Mesendoderm (in vitro differentiated cells): Measurements from ENCODE around the gene CENPV.
"Not testable (repeated sequence)": the region's sequence is repeated elsewhere in the genome, so short reads cannot be mapped to it uniquely, and the experiment has no call there.

Source experiments
- DNase-seq: peaks from one replicate; pipeline ENCODE4 v3.0.0; 2013
- H2AK5ac ChIP-seq: 2 replicates; pipeline ENCODE4 v1.6.1; 2013; ENCODE audit warnings: low read length, inconsistent platforms
- H2BK120ac ChIP-seq: 2 replicates; pipeline ENCODE4 v1.6.1; 2013; ENCODE audit warnings: low read depth, mild to moderate bottlenecking, low read length, moderate library complexity, mixed read lengths
- H2BK15ac ChIP-seq: replicated peaks from 2 replicates; pipeline ENCODE4 v1.6.1; 2013; ENCODE audit warnings: low read depth, mild to moderate bottlenecking, moderate library complexity
- H2BK5ac ChIP-seq: 2 replicates; pipeline ENCODE4 v1.6.1; 2013; ENCODE audit warnings: low read length, inconsistent platforms
- H3K18ac ChIP-seq: 2 replicates; pipeline ENCODE4 v1.6.1; 2013; ENCODE audit warnings: mild to moderate bottlenecking, low read length, mixed read lengths
- H3K23ac ChIP-seq: one replicate; pipeline ENCODE4 v1.6.1; 2013; ENCODE audit warnings: low read length
- H3K27ac ChIP-seq: 2 replicates; pipeline ENCODE4 v1.5.1; 2013; ENCODE audit warnings: low read depth, mild to moderate bottlenecking, inconsistent platforms, low read length, moderate library complexity
- H3K27me3 ChIP-seq: 2 replicates; pipeline ENCODE4 v1.6.1; 2013; ENCODE audit warnings: low read length, control low read depth, mild to moderate bottlenecking, inconsistent platforms; ENCODE audit not compliant: insufficient read depth, poor library complexity
- H3K36me3 ChIP-seq: 2 replicates; pipeline ENCODE4 v1.6.1; 2013; ENCODE audit warnings: low read length, inconsistent platforms; ENCODE audit not compliant: control insufficient read depth, insufficient read depth
- H3K4ac ChIP-seq: one replicate; pipeline ENCODE4 v1.6.1; 2013; ENCODE audit warnings: low read depth, mild to moderate bottlenecking, low read length, moderate library complexity
- H3K4me1 ChIP-seq: 2 replicates; pipeline ENCODE4 v1.6.1; 2013; ENCODE audit warnings: low read depth, low read length, inconsistent platforms; ENCODE audit not compliant: control insufficient read depth
- H3K4me2 ChIP-seq: 2 replicates; pipeline ENCODE4 v1.6.1; 2013; ENCODE audit warnings: low read length
- H3K4me3 ChIP-seq: 2 replicates; pipeline ENCODE4 v1.5.1; 2013; ENCODE audit warnings: mild to moderate bottlenecking, low read length
- H3K56ac ChIP-seq: one replicate; pipeline ENCODE4 v1.6.1; 2013; ENCODE audit warnings: low read length
- H3K79me1 ChIP-seq: 2 replicates; pipeline ENCODE4 v1.6.1; 2013; ENCODE audit warnings: low read length, inconsistent platforms
- H3K79me2 ChIP-seq: 2 replicates; pipeline ENCODE4 v1.6.1; 2013; ENCODE audit warnings: mild to moderate bottlenecking, low read length; ENCODE audit not compliant: control insufficient read depth, insufficient read depth
- H3K9ac ChIP-seq: 2 replicates; pipeline ENCODE4 v1.6.1; 2013; ENCODE audit warnings: low read length, inconsistent platforms
- H4K5ac ChIP-seq: one replicate; pipeline ENCODE4 v1.6.1; 2013; ENCODE audit warnings: low read length
- H4K8ac ChIP-seq: one replicate; pipeline ENCODE4 v1.6.1; 2013; ENCODE audit warnings: low read depth, mild to moderate bottlenecking, control low read depth, low read length, moderate library complexity
- WGBS: extraction: QIAGEN DNeasy Blood & Tissue Kit; methylation state at CpG from one replicate; pipeline ENCODE4 v1.1.7; 2013; ENCODE audit warnings: low lambda C conversion rate, missing lambda C conversion rate; ENCODE audit not compliant: insufficient coverage; ENCODE audit errors: extremely low coverage; 5-methylcytosine and 5-hydroxymethylcytosine counted together

Gene CENPV

GRCh38 chr17:16319969-16320368 is 33.3 kb downstream of the CENPV start:
- Histone ChIP-seq H3K36me3 (no peaks in the 10 kb centered on the region), H3K27me3 (no peaks in the 10 kb centered on the region), H3K79me2 (no peaks in the 10 kb centered on the region), H3K4me2 (no peak overlapping the region), H4K8ac (no peak overlapping the region), H4K5ac (no peak overlapping the region), H3K4me1 (no peaks in the 10 kb centered on the region), H2AK5ac (no peak overlapping the region), H2BK120ac (no peak overlapping the region), H3K56ac (no peak overlapping the region), H3K79me1 (no peaks in the 10 kb centered on the region), H2BK15ac (no peak overlapping the region), H3K9ac (no peak overlapping the region), H3K4ac (no peak overlapping the region), H2BK5ac (no peak overlapping the region), H3K23ac (no peak overlapping the region), H3K4me3 (no peak overlapping the region), H3K27ac (no peak overlapping the region), H3K18ac (no peak overlapping the region)
- no CpG with 5 or more reads among the region's 3 CpGs for WGBS
- no peak for DNase-seq

- no peak for DNase-seq
- Histone ChIP-seq H3K79me1 (no peaks in the 10 kb centered on the region), H3K36me3 (no peaks in the 10 kb centered on the region), H3K4me2 (no peak overlapping the region), H3K18ac (no peak overlapping the region), H3K27ac (no peak overlapping the region), H3K9ac (no peak overlapping the region), H2BK15ac (no peak overlapping the region), H2BK120ac (no peak overlapping the region), H4K5ac (no peak overlapping the region), H3K23ac (no peak overlapping the region), H3K4me1 (no peaks in the 10 kb centered on the region), H3K27me3 (no peaks in the 10 kb centered on the region), H4K8ac (no peak overlapping the region), H3K4ac (no peak overlapping the region), H3K79me2 (no peaks in the 10 kb centered on the region), H3K56ac (no peak overlapping the region), H2BK5ac (no peak overlapping the region), H3K4me3 (no peak overlapping the region), H2AK5ac (no peak overlapping the region)
- WGBS: no CpG with 5 or more reads among the region's 3 CpGs
These were observed 38.4 kb downstream of the CENPV start for GRCh38 chr17:16314859-16315258.

GRCh38 chr17:16314189-16314588 is 39.1 kb downstream of the CENPV start:
- Histone ChIP-seq H3K27ac (no peak overlapping the region), H2BK5ac (no peak overlapping the region), H3K9ac (no peak overlapping the region), H3K18ac (no peak overlapping the region), H3K79me1 (no peaks in the 10 kb centered on the region), H3K56ac (no peak overlapping the region), H3K79me2 (no peaks in the 10 kb centered on the region), H4K5ac (no peak overlapping the region), H2BK120ac (no peak overlapping the region), H2AK5ac (no peak overlapping the region), H3K23ac (no peak overlapping the region), H3K4me3 (no peak overlapping the region), H3K4me2 (no peak overlapping the region), H3K27me3 (no peaks in the 10 kb centered on the region), H3K4ac (no peak overlapping the region), H3K4me1 (no peaks in the 10 kb centered on the region), H3K36me3 (no peaks in the 10 kb centered on the region), H4K8ac (no peak overlapping the region), H2BK15ac (no peak overlapping the region)
- no peak for DNase-seq

- no peaks in the 10 kb centered on the region for H3K79me1 ChIP-seq
- H3K4me1 ChIP-seq: no peaks in the 10 kb centered on the region
- H4K5ac ChIP-seq: no peak overlapping the region
- H2BK5ac ChIP-seq: no peak overlapping the region
- H4K8ac ChIP-seq: no peak overlapping the region
- DNase-seq: no peak
- H3K23ac ChIP-seq: no peak overlapping the region
- H3K9ac ChIP-seq: no peak overlapping the region
- H3K56ac ChIP-seq: no peak overlapping the region
- no peaks in the 10 kb centered on the region for H3K36me3 ChIP-seq
- no peaks in the 10 kb centered on the region for H3K79me2 ChIP-seq
- H2BK15ac ChIP-seq: no peak overlapping the region
- no CpG with 5 or more reads among the region's 7 CpGs for WGBS
- H3K4me3 ChIP-seq: no peak overlapping the region
- no peak overlapping the region for H3K27ac ChIP-seq
- H3K4ac ChIP-seq: no peak overlapping the region
- no peaks in the 10 kb centered on the region for H3K27me3 ChIP-seq
- no peak overlapping the region for H2BK120ac ChIP-seq
- H3K18ac ChIP-seq: no peak overlapping the region
- H2AK5ac ChIP-seq: no peak overlapping the region
- H3K4me2 ChIP-seq: no peak overlapping the region
These were observed 39.9 kb downstream of the CENPV start for GRCh38 chr17:16313139-16314090.

GRCh38 chr17:16312061-16312460 is 41.2 kb downstream of the CENPV start:
- WGBS: no CpG with 5 or more reads among the region's 34 CpGs
- H4K8ac ChIP-seq, H3K79me2 ChIP-seq, H2BK15ac ChIP-seq, H3K4me3 ChIP-seq, DNase-seq, H3K36me3 ChIP-seq, H3K18ac ChIP-seq, H2BK5ac ChIP-seq, H3K27ac ChIP-seq, H3K4me2 ChIP-seq, H2BK120ac ChIP-seq, H3K79me1 ChIP-seq, H3K56ac ChIP-seq, H3K9ac ChIP-seq, H3K27me3 ChIP-seq, H3K23ac ChIP-seq, H4K5ac ChIP-seq, H3K4me1 ChIP-seq, H3K4ac ChIP-seq, H2AK5ac ChIP-seq: not testable (repeated sequence)

GRCh38 chr17:16306211-16306610 is 47.1 kb downstream of the CENPV start:
- Histone ChIP-seq H3K56ac (no peak overlapping the region), H3K4me1 (no peaks in the 10 kb centered on the region), H2BK5ac (no peak overlapping the region), H3K27ac (no peak overlapping the region), H2BK120ac (no peak overlapping the region), H3K4me2 (no peak overlapping the region), H3K23ac (no peak overlapping the region), H3K9ac (no peak overlapping the region), H3K4ac (no peak overlapping the region), H3K27me3 (no peaks in the 10 kb centered on the region), H3K36me3 (no peaks in the 10 kb centered on the region), H2AK5ac (no peak overlapping the region), H4K5ac (no peak overlapping the region), H3K79me2 (no peaks in the 10 kb centered on the region), H4K8ac (no peak overlapping the region), H3K4me3 (no peak overlapping the region), H3K79me1 (no peaks in the 10 kb centered on the region), H3K18ac (no peak overlapping the region), H2BK15ac (no peak overlapping the region)
- no peak for DNase-seq
- no CpG with 5 or more reads among the region's 8 CpGs for WGBS
